ENCODE measurements around the gene RASGRP4.
A peak's percentile ranks its signal among the peaks of the same experiment; 100 is the strongest.
"Not testable (repeated sequence)": the region's sequence is repeated elsewhere in the genome, so short reads cannot be mapped to it uniquely, and the experiment has no call there.

The RASGRP4 gene

GRCh38 chr19:38417544-38418506 lies 8.2 kb downstream of the RASGRP4 start:
- peak in 10 of 56 donors; percentile 5 to 56 (median 10) for DNase-seq

GRCh38 chr19:38417146-38417543 lies 8.9 kb downstream of the RASGRP4 start:
- no peak for DNase-seq

GRCh38 chr19:38413416-38413815 lies 12.6 kb downstream of the RASGRP4 start:
- DNase-seq, result no peak

- DNase-seq, result no peak
Measured at GRCh38 chr19:38412961-38413360, 13.1 kb downstream of the RASGRP4 start.

- no peak for DNase-seq
Measured at GRCh38 chr19:38412491-38412890, 13.5 kb downstream of the RASGRP4 start.

- not testable (repeated sequence) for DNase-seq
Measured at GRCh38 chr19:38411898-38412297, 14.1 kb downstream of the RASGRP4 start.

GRCh38 chr19:38411041-38411712 lies 14.8 kb downstream of the RASGRP4 start:
- DNase-seq, result no peak

- not testable (repeated sequence) for DNase-seq
Measured at GRCh38 chr19:38410407-38410806, 15.6 kb downstream of the RASGRP4 start.

- DNase-seq, result peak in 1 of 56 donors; percentile 16
Measured at GRCh38 chr19:38409631-38410133, 16.3 kb downstream of the RASGRP4 start.

- no peak for DNase-seq
Measured at GRCh38 chr19:38405276-38405675, 20.7 kb downstream of the RASGRP4 start.

- no peak for DNase-seq
Measured at GRCh38 chr19:38404858-38405257, 21.2 kb downstream of the RASGRP4 start.

- DNase-seq, result peak; percentile 68 to 98 (median 94)
Measured at GRCh38 chr19:38402967-38403674, 22.9 kb downstream of the RASGRP4 start, which contains the start of gene FAM98C. Gene FAM98C (plus strand): TSS chr19:38403093. CDS start chr19:38403154, 61 bp downstream.

GRCh38 chr19:38402623-38402966 lies 23.4 kb downstream of the RASGRP4 start:
- DNase-seq, result no peak

GRCh38 chr19:38401148-38401547 lies 24.9 kb downstream of the RASGRP4 start:
- DNase-seq, result no peak

GRCh38 chr19:38400361-38400760 lies 25.7 kb downstream of the RASGRP4 start:
- no peak for DNase-seq

- no peak for DNase-seq
Measured at GRCh38 chr19:38399537-38399936, 26.5 kb downstream of the RASGRP4 start.

- no peak for DNase-seq
Measured at GRCh38 chr19:38399081-38399480, 26.9 kb downstream of the RASGRP4 start.

- DNase-seq, result no peak
Measured at GRCh38 chr19:38395381-38396114, 30.5 kb downstream of the RASGRP4 start.

GRCh38 chr19:38394488-38394887 lies 31.5 kb downstream of the RASGRP4 start:
- DNase-seq, result no peak

GRCh38 chr19:38392707-38393308 lies 33.2 kb downstream of the RASGRP4 start:
- DNase-seq, result no peak
